HepG2 (cell line): ENCODE data around the gene CALCB.

Source experiments
- EZH2 ChIP-seq: conservative IDR thresholded peaks from 2 replicates; pipeline ENCODE4 v1.6.1; 2012; ENCODE audit warnings: mild to moderate bottlenecking, low read depth, low read length, moderate library complexity
- HES4 ChIP-seq: sonication (generic); formaldehyde crosslinking; IDR thresholded peaks from 2 replicates; pipeline ENCODE4 v1.9.0; 2021; ENCODE audit warnings: mild to moderate bottlenecking, missing genetic modification reagents, borderline replicate concordance
- SMAD3 ChIP-seq: sonication (generic); formaldehyde crosslinking; IDR thresholded peaks from 2 replicates; pipeline ENCODE4 v1.4.0; 2020; ENCODE audit warnings: missing genetic modification reagents
- SMARCC2 ChIP-seq: fragments of 450-650 bp; IDR thresholded peaks from 2 replicates; pipeline ENCODE4 v1.6.1; 2017; ENCODE audit warnings: antibody characterized with exemption, mild to moderate bottlenecking
- SMARCE1 ChIP-seq: fragments of 450-650 bp; IDR thresholded peaks from 2 replicates; pipeline ENCODE4 v1.6.1; 2017; ENCODE audit warnings: borderline replicate concordance
- TF ChIP-seq, protein P1 (sequence below): sonication (generic); formaldehyde crosslinking; IDR thresholded peaks from 2 replicates; pipeline ENCODE4 v1.5.0; 2020; ENCODE audit warnings: mild to moderate bottlenecking, missing genetic modification reagents, moderate library complexity
- TF ChIP-seq, protein P2 (sequence below): sonication (generic); formaldehyde crosslinking; IDR thresholded peaks from 2 replicates; pipeline ENCODE4 v1.4.0; 2020; ENCODE audit warnings: missing genetic modification reagents

GRCh38 chr11:15062599-15062998, 10.8 kb upstream of the CALCB start:
- TF ChIP-seq HES4 (CRISPR knock-in tag) = no peak
- TF ChIP-seq, protein P1, sequence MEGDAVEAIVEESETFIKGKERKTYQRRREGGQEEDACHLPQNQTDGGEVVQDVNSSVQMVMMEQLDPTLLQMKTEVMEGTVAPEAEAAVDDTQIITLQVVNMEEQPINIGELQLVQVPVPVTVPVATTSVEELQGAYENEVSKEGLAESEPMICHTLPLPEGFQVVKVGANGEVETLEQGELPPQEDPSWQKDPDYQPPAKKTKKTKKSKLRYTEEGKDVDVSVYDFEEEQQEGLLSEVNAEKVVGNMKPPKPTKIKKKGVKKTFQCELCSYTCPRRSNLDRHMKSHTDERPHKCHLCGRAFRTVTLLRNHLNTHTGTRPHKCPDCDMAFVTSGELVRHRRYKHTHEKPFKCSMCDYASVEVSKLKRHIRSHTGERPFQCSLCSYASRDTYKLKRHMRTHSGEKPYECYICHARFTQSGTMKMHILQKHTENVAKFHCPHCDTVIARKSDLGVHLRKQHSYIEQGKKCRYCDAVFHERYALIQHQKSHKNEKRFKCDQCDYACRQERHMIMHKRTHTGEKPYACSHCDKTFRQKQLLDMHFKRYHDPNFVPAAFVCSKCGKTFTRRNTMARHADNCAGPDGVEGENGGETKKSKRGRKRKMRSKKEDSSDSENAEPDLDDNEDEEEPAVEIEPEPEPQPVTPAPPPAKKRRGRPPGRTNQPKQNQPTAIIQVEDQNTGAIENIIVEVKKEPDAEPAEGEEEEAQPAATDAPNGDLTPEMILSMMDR (CRISPR knock-in tag) = no peak
- TF ChIP-seq SMARCE1 = no peak
- TF ChIP-seq EZH2 = no peak
- no peak for TF ChIP-seq SMAD3
- TF ChIP-seq, protein P2, sequence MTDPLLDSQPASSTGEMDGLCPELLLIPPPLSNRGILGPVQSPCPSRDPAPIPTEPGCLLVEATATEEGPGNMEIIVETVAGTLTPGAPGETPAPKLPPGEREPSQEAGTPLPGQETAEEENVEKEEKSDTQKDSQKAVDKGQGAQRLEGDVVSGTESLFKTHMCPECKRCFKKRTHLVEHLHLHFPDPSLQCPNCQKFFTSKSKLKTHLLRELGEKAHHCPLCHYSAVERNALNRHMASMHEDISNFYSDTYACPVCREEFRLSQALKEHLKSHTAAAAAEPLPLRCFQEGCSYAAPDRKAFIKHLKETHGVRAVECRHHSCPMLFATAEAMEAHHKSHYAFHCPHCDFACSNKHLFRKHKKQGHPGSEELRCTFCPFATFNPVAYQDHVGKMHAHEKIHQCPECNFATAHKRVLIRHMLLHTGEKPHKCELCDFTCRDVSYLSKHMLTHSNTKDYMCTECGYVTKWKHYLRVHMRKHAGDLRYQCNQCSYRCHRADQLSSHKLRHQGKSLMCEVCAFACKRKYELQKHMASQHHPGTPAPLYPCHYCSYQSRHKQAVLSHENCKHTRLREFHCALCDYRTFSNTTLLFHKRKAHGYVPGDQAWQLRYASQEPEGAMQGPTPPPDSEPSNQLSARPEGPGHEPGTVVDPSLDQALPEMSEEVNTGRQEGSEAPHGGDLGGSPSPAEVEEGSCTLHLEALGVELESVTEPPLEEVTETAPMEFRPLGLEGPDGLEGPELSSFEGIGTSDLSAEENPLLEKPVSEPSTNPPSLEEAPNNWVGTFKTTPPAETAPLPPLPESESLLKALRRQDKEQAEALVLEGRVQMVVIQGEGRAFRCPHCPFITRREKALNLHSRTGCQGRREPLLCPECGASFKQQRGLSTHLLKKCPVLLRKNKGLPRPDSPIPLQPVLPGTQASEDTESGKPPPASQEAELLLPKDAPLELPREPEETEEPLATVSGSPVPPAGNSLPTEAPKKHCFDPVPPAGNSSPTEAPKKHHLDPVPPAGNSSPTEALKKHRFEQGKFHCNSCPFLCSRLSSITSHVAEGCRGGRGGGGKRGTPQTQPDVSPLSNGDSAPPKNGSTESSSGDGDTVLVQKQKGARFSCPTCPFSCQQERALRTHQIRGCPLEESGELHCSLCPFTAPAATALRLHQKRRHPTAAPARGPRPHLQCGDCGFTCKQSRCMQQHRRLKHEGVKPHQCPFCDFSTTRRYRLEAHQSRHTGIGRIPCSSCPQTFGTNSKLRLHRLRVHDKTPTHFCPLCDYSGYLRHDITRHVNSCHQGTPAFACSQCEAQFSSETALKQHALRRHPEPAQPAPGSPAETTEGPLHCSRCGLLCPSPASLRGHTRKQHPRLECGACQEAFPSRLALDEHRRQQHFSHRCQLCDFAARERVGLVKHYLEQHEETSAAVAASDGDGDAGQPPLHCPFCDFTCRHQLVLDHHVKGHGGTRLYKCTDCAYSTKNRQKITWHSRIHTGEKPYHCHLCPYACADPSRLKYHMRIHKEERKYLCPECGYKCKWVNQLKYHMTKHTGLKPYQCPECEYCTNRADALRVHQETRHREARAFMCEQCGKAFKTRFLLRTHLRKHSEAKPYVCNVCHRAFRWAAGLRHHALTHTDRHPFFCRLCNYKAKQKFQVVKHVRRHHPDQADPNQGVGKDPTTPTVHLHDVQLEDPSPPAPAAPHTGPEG = no peak
- no peak for TF ChIP-seq SMARCC2
